C4-2B (cell line): Measurements from ENCODE around the gene KRTAP5-2.
"Not testable (repeated sequence)": the region's sequence is repeated elsewhere in the genome, so short reads cannot be mapped to it uniquely, and the experiment has no call there.

Experiments used
- H3K27ac ChIP-seq: fragments of 450-650 bp; 2 replicates; pipeline ENCODE4 v1.5.1; 2017
- ZFX ChIP-seq: fragments of 450-650 bp; IDR thresholded peaks from 2 replicates; pipeline ENCODE4 v1.6.1; 2017
- TF ChIP-seq, protein P1 (sequence below): fragments of 450-650 bp; conservative IDR thresholded peaks from 2 replicates; pipeline ENCODE4 v1.5.1; 2017; ENCODE audit warnings: mild to moderate bottlenecking

KRTAP5-2 gene

GRCh38 chr11:1589996-1590395 is 8.1 kb downstream of the KRTAP5-2 start:
- no peak overlapping the region for H3K27ac ChIP-seq
- TF ChIP-seq, protein P1, sequence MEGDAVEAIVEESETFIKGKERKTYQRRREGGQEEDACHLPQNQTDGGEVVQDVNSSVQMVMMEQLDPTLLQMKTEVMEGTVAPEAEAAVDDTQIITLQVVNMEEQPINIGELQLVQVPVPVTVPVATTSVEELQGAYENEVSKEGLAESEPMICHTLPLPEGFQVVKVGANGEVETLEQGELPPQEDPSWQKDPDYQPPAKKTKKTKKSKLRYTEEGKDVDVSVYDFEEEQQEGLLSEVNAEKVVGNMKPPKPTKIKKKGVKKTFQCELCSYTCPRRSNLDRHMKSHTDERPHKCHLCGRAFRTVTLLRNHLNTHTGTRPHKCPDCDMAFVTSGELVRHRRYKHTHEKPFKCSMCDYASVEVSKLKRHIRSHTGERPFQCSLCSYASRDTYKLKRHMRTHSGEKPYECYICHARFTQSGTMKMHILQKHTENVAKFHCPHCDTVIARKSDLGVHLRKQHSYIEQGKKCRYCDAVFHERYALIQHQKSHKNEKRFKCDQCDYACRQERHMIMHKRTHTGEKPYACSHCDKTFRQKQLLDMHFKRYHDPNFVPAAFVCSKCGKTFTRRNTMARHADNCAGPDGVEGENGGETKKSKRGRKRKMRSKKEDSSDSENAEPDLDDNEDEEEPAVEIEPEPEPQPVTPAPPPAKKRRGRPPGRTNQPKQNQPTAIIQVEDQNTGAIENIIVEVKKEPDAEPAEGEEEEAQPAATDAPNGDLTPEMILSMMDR: no peak
- no peak for TF ChIP-seq ZFX

GRCh38 chr11:1589191-1589963 is 8.7 kb downstream of the KRTAP5-2 start:
- not testable (repeated sequence) for H3K27ac ChIP-seq

DNA sequence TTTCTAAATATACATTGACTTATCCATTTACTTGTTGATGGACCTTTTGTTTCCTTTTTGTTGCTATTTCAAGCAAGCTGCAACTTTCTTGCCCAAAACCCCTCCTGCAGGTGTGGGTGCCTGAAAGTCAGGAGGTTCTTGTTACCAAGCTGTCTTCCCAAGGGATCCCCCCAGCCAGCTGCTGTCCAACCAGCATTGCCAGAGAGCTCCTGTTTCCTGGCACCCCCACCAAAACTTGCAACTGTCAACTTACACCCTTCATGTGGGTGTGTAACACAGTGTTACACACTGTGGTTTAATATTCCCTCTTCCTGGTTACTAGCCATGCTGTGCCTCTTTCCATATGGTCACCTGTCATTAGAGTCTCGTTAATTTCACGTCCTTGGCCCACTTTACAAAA is 11.4 kb downstream of the KRTAP5-2 start:
- H3K27ac ChIP-seq: no peak overlapping the region
- TF ChIP-seq ZFX: no peak

DNA sequence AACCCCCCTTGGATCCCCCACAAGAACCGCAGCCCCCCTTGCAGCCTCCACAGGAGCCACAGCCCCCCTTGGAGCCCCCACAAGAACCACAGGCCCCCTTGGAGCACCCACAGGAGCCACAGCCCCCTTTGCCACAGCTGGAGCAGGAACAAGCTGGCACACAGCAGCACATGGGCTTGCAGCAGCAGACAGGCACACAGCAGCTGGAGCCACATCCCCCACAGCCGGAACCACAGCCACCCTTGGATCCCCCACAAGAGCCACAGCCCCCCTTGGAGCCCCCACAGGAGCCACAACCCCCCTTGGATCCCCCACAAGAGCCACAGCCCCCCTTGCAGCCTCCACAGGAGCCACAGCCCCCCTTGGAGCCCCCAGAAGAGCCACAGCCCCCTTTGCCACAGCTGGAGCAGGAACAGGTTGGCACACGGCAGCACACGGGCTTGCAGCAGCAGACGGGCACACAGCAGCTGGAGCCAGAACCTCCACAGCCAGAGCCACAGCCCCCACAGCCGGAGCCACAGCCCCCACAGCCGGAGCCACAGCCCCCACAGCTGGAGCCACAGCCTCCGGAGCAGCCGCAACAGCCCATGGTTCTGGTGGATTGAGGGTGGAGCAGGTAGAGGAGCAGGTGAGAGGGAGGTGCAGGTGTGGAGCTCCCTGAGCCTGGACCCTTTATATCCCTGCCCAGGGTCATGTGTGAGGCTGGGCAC is 13.3 kb downstream of the KRTAP5-2 start, which contains the start of gene KRTAP5-1:
KRTAP5-1 (minus strand) TSS at position 623 of the 710 bp plus-strand sequence; CDS start at position 589, 34 bp downstream.
- not testable (repeated sequence) for H3K27ac ChIP-seq

- H3K27ac ChIP-seq: not testable (repeated sequence)
Measured at GRCh38 chr11:1582909-1583308, 15.2 kb downstream of the KRTAP5-2 start.

DNA sequence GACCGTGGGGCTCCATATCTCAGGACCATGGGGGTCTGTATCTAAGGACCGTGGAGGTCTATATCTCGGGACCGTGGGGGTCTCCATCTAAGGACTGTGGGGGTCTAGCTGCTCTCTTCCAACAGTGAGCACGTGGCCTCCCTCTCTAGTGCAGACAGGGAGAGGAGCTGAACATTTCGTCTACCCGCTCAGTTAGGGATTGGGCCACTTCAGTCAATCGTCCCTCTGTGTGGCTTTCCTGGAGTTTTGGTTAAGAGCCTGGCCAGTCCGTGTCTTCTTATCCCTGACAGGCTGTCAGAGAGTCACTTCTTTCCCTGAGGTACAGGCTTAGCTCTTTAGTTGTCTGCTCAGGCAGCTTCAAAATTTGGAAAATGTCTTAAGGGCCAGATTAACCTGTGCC is 16.1 kb downstream of the KRTAP5-2 start:
- TF ChIP-seq, protein P1: no peak
- TF ChIP-seq ZFX: no peak
- H3K27ac ChIP-seq: no peak overlapping the region

DNA sequence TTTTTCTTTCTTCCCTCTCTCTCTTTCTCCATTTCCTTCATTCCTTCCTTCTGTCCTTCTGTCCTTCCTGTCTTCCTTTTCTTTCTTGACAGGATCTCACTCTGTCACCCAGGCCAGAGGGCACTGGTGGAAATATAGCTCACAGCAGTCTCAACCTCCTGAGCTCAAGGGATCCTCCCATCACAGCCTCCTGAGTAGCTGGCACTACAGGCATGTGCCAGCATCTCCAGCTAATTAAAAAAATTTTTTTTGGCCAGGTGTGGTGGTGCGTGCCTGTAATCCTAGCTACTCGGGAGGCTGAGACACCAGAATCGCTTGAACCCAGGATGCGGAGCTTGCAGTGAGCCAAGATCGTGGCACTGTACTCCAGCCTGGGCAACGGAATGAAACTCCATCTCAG is 21.3 kb downstream of the KRTAP5-2 start:
- no peak for TF ChIP-seq ZFX
- TF ChIP-seq, protein P1: no peak

DNA sequence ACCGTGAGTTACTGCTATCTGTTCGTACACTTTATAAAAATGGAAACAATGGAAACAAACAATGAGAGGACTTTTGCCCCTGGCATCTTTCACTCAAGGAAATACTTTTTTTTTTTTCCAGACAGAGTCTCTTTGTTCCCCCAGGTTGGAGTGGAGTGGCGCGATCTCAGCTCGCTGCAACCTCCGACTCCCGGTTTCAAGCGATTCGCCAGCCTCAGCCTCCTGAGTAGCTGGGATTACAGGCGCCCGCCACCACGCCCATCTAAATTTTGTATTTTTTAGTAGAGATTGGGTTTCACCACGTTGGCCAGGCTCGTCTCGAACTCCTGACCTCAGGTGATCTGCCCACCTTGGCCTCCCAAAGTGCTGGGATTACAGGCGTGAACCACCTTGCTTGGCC is 22.3 kb downstream of the KRTAP5-2 start:
- H3K27ac ChIP-seq: not testable (repeated sequence)

More for the DNA sequence above, 21.3 kb downstream of the KRTAP5-2 start:
- no peak overlapping the region for H3K27ac ChIP-seq

- H3K27ac ChIP-seq: no peak overlapping the region
- no peak for TF ChIP-seq ZFX
- TF ChIP-seq, protein P1: peak; percentile 78
Measured at GRCh38 chr11:1574933-1575242, 23.2 kb downstream of the KRTAP5-2 start.

GRCh38 chr11:1574238-1574932 is 23.7 kb downstream of the KRTAP5-2 start:
- TF ChIP-seq, protein P1: peak; percentile 99
- TF ChIP-seq ZFX: no peak
- H3K27ac ChIP-seq: peak overlapping the region; percentile 72
